ENCODE measurements around the gene SLC35A2.
A peak's percentile ranks its signal among the peaks of the same experiment; 100 is the strongest.
"Not testable (repeated sequence)": the region's sequence is repeated elsewhere in the genome, so short reads cannot be mapped to it uniquely, and the experiment has no call there.

SLC35A2 gene

DNA sequence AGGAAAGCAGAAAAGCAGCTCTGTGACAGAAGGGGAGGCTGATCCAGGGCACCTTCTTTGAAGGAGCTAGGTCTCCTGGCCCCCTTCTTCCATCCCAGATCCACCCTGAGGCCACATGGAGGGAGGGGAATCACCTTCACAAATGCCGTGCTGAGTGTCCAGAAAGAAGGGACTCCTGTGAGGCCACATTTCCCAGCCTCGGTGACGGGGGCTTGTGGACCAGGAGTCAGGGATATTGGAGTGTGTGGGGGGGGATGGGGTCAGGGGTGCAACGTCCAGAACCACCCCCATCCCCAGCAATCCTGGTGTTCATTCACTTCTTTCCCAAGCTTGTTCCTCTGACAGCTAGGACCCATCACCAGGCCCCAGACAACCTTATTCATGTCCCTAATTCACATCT, 18.6 kb downstream of the SLC35A2 start:
- no peak for DNase-seq (ENCODE audit: extremely low read depth, low read depth)
- TF ChIP-seq, protein P1, sequence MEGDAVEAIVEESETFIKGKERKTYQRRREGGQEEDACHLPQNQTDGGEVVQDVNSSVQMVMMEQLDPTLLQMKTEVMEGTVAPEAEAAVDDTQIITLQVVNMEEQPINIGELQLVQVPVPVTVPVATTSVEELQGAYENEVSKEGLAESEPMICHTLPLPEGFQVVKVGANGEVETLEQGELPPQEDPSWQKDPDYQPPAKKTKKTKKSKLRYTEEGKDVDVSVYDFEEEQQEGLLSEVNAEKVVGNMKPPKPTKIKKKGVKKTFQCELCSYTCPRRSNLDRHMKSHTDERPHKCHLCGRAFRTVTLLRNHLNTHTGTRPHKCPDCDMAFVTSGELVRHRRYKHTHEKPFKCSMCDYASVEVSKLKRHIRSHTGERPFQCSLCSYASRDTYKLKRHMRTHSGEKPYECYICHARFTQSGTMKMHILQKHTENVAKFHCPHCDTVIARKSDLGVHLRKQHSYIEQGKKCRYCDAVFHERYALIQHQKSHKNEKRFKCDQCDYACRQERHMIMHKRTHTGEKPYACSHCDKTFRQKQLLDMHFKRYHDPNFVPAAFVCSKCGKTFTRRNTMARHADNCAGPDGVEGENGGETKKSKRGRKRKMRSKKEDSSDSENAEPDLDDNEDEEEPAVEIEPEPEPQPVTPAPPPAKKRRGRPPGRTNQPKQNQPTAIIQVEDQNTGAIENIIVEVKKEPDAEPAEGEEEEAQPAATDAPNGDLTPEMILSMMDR (IDR thresholded peaks at IDR 0.05; ENCODE audit: low read depth, low read length): no peak

DNA sequence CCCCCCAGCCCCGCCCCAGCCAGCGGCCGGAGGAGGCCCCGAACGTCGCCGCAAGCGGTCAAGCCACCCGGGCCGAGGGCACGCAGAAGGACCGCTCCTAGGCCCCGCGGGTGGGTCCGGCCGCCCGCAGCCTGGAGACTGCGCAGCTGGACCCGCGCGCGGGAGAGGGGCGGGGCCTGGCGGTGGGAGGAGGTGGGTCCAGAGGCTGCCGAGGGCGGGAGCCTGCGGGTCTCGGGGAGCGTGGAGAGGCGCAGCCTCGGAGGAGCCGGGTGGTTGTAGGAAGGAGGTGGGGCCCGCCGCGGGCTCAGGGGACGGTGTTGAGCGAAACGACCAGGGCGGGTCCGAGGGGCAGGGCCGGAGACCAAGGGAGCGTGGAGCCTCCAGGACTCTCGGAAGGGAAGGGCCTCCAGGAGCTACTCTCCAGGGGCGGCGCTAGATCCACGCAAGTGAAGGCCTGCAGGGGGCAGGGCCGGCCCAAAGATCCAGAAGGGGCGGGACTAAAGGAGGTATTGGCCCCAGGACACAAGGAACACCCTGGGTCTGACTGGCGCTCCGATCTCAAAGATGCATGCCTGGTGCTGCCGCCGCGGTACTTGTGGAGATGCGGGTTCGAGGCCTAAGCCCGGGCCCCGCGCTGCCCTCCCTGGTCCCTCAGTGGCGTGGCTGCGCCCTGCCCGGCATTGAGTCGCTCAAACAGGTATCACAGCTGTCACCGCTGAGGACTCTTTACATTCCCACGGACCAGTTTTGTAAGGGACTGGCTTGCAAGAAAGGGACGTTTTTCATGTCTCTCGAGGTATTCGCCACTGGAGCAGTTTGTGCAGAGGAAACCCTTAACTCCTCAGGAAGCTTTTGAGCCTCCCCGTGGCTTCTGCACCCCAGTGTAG, 19.8 kb downstream of the SLC35A2 start:
- peak; percentile 65 for DNase-seq (ENCODE audit: extremely low read depth, low read depth)
- TF ChIP-seq, protein P1 (IDR thresholded peaks at IDR 0.05; ENCODE audit: low read depth, low read length): peak; percentile 47

DNA sequence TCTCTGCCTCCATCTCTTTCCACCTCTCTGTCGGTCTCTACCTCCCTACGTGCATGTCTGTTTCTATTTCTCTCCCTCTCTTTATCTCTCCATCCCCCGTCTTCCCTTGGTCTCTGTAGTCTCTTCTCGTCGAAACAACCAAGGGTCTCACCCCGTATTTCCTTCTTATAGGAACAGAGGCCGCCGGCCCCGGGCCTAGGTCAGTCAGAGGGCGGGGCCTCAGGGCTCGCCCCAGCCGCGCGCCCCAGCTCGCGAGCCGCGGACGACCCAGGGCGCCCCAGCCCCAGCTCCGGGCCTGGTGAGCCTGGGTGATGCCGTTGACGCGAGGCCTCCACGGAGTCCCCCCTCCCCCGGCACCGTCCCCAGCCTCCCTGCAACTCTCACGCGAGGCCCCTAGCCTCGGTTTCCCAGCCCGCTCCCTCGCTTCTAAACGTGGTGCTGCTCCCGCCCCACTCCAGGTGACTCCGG, 20.5 kb downstream of the SLC35A2 start:
- TF ChIP-seq, protein P1 (IDR thresholded peaks at IDR 0.05; ENCODE audit: low read depth, low read length): no peak
- no peak for DNase-seq (ENCODE audit: extremely low read depth, low read depth)

DNA sequence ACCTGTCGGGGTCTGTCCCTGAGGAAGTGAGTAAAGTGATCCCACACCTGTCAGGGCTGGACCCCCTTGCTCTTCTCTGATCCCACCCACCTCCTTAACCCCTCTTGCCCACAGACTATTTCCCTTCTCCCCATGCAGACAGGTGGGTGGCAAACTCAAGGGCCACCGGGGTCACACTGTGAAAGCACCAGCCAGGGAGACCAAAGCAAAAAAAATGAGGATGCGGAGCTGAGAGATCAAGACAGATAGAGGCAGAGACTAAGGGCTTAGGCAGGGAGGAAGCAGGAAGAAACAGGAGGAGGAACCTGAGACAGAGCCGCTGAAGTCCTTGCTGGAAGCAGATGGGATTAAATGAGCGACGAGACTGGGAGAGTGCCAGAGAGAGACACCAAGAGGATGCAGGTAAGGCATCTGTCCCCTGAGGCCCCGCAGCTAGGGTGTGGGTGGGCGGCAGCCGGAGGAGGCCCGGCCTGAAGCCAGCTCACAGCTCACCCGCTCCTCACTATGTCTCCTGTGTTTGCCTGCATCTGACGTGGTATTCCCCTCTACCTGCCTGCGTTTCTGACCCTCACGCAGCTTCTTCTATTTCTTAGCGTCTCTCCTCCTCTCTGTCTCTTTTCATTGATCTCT, 21.0 kb downstream of the SLC35A2 start:
- DNase-seq (ENCODE audit: extremely low read depth, low read depth): no peak
- TF ChIP-seq, protein P1 (IDR thresholded peaks at IDR 0.05; ENCODE audit: low read depth, low read length): no peak

DNA sequence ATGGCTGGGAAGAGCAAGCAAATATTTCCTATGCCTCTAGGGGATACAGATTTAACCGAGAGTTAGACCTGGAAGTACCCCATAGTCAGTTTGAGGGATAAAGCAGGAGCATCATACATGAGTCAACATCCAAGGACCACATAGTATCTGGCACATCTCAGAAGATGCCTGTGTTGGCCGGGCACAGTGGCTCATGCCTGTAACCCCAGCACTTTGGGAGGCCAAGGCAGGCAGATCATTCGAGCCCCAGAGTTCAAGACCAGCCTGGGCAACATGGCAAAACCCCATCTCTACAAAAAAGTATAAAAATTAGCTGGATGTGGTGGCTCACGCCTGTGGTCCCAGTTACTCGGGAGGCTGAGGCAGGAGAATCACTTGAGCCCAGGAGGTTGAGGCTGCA, 24.9 kb downstream of the SLC35A2 start:
- not testable (repeated sequence) for DNase-seq (ENCODE audit: extremely low read depth, low read depth)

DNA sequence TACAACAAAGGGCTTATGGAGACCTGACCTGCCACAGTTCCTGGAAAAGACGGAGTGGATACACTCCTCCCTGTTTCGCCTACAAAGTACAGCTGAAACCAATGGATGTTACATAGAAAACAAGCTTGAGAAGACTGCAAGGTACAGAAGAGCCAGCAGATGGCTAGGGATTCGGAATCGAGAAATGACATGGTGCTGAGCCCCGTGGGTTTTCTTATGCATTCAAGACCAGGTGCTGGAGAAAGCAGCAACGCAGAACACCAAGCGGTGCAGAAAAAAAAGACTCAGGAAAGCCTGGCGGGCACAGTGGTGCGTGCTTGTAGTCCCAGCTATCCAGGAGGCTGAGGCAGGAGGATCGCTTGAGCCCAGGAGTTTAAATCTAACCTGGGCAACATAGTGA, 27.7 kb downstream of the SLC35A2 start:
- DNase-seq (ENCODE audit: extremely low read depth, low read depth): no peak
- TF ChIP-seq, protein P1 (IDR thresholded peaks at IDR 0.05; ENCODE audit: low read depth, low read length): no peak

DNA sequence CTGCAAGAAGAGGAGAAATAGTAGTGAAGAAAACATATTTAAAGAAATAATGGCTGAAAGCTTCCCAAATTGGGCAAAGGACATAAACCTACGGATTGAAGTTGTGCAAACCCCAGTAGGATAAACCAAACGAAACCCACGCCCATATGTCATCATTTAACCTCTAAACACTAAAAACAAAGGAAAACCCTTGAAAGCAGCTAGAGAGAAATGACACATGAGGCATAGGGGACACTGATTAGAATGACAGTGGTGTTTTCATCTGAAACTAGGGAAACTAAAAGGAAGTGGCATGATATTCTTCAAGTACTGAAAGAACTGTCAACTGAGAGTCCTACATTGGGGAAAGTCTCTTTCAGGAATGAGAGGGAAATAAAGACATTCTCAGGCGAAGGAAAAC, 34.5 kb downstream of the SLC35A2 start:
- DNase-seq (ENCODE audit: extremely low read depth, low read depth): not testable (repeated sequence)

DNA sequence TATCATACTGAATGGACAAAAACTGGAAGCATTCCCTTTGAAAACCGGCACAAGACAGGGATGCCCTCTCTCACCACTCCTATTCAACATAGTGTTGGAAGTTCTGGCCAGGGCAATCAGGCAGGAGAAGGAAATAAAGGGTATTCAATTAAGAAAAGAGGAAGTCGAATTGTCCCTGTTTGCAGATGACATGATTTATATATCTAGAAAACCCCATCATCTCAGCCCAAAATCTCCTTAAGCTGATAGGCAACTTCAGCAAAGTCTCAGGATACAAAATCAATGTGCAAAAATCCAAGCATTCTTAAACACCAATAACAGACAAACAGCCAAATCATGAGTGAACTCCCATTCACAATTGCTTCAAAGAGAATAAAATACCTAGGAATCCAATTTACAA, 39.4 kb downstream of the SLC35A2 start:
- DNase-seq (ENCODE audit: extremely low read depth, low read depth): not testable (repeated sequence)

DNA sequence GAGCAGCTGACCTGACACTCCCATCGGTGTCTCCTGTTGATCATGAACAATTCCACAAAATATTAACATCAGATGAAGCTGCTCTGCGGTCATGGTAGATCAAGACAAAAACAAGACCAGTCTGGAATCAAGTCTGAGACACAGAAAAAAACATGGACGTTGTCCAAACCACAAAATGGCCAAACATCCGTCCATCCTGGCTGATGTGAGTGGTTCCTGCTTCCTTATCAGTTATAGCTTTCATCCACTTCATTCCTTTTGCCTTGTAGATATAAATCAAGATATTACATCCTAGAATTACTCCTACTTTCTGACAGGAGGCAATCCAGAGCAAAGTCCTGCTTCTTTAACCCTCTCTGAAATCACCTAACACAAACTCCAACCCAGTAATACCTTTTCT, 47.2 kb downstream of the SLC35A2 start:
- no peak for DNase-seq (ENCODE audit: extremely low read depth, low read depth)
- TF ChIP-seq, protein P1 (IDR thresholded peaks at IDR 0.05; ENCODE audit: low read depth, low read length): no peak
